Keratinocyte (primary cell): ENCODE data around the gene PCMTD2. TPM values are rescaled to one million over a fixed set of nuclear protein-coding genes. Genes with fewer than 3 reads are reported as not detected.

Experiments
- DNase-seq: peaks from one replicate; pipeline ENCODE4 v3.0.0-alpha.2; 2011; ENCODE audit warnings: low read depth, missing footprints, low spot score
- FAIRE-seq: peaks from 2 replicates; lab custom pipeline; 2011; peaks lifted over from hg19 to GRCh38; lab: Jason Lieb, UNC
- H2AFZ ChIP-seq: 2 replicates; pipeline ENCODE4 v1.6.0; 2012; ENCODE audit warnings: low read length, control low read depth, inconsistent platforms; ENCODE audit not compliant: control insufficient read depth
- H3K27ac ChIP-seq: 2 replicates; pipeline ENCODE4 v1.5.1; 2011; ENCODE audit warnings: low read length; ENCODE audit not compliant: control insufficient read depth, insufficient read depth
- H3K27me3 ChIP-seq: 3 replicates; pipeline ENCODE4 v1.6.0; 2011; ENCODE audit warnings: low read length; ENCODE audit not compliant: control insufficient read depth, insufficient read depth; ENCODE audit errors: extremely low read depth
- H3K36me3 ChIP-seq, 2 experiments: 2 replicates in 1 of 2; 3 replicates in 1 of 2; pipeline ENCODE4 v1.5.1; 2011; ENCODE audit warnings: low read length in 2 of 2, mild to moderate bottlenecking in 1 of 2; ENCODE audit not compliant: control insufficient read depth in 2 of 2, insufficient read depth in 2 of 2; ENCODE audit errors: extremely low read depth in 1 of 2
- H3K4me1 ChIP-seq: 3 replicates; pipeline ENCODE4 v1.5.1; 2011; ENCODE audit warnings: low read length; ENCODE audit not compliant: control insufficient read depth, insufficient read depth; ENCODE audit errors: extremely low read depth
- H3K4me2 ChIP-seq: 3 replicates; pipeline ENCODE4 v1.6.0; 2011; ENCODE audit warnings: low read depth, low read length; ENCODE audit not compliant: control insufficient read depth, insufficient read depth; ENCODE audit errors: extremely low read depth
- H3K4me3 ChIP-seq, 3 experiments: fragments of 200-600 bp in 1 of 3; sonication (generic) in 1 of 3; 2 replicates in 2 of 3; 3 replicates in 1 of 3; pipeline ENCODE4 v1.5.1; 2011 to 2016; ENCODE audit warnings: low read length in 3 of 3, mild to moderate bottlenecking in 3 of 3, control low read depth in 2 of 3, inconsistent platforms in 1 of 3, low read depth in 1 of 3, mixed read lengths in 1 of 3, mixed run types in 1 of 3, moderate library complexity in 1 of 3; ENCODE audit not compliant: control insufficient read depth in 2 of 3, insufficient read depth in 2 of 3; ENCODE audit errors: extremely low read depth in 1 of 3
- H3K79me2 ChIP-seq: 2 replicates; pipeline ENCODE4 v1.6.0; 2012; ENCODE audit warnings: low read length; ENCODE audit not compliant: control insufficient read depth, insufficient read depth
- H3K9ac ChIP-seq: 3 replicates; pipeline ENCODE4 v1.6.0; 2011; ENCODE audit warnings: low read length; ENCODE audit not compliant: control insufficient read depth, insufficient read depth; ENCODE audit errors: extremely low read depth
- H3K9me1 ChIP-seq: 3 replicates; pipeline ENCODE4 v1.6.0; 2011; ENCODE audit warnings: low read length; ENCODE audit not compliant: control insufficient read depth, insufficient read depth; ENCODE audit errors: extremely low read depth
- H3K9me3 ChIP-seq: 2 replicates; pipeline ENCODE4 v1.5.1; 2012; ENCODE audit warnings: low read depth, low read length; ENCODE audit not compliant: control insufficient read depth
- H4K20me1 ChIP-seq: 3 replicates; pipeline ENCODE4 v1.6.0; 2011; ENCODE audit warnings: low read length; ENCODE audit not compliant: control insufficient read depth, insufficient read depth; ENCODE audit errors: extremely low read depth
- EZH2 ChIP-seq: IDR thresholded peaks from one replicate; pipeline ENCODE4 v1.6.1; 2012; ENCODE audit warnings: inconsistent platforms, mild to moderate bottlenecking, low read length, moderate library complexity
- dilution Hi-C: fragments of 300-500 bp; cut with MboI; formaldehyde crosslinking; loops from one replicate; pipeline ENCODE4 v1.7.0; 2020; ENCODE audit warnings: low sequenced_read_pairs; ENCODE audit not compliant: extremely low pct_ligation_motif_present
- polyA plus RNA-seq, 5 experiments: library from polyadenylated mRNA; depleted of rRNA in 3 of 5; stranded (reverse) in 3 of 5; stranded (forward) in 1 of 5; unstranded in 1 of 5; fragments of >200 nt; gene quantifications; 1 replicate in 1 of 5; 2 replicates in 3 of 5; 3 replicates in 1 of 5; pipeline versions ENCODE4 v1.2.1 to v1.2.3, GENCODE V29; 2011 to 2012; ENCODE audit warnings: missing spikeins in 2 of 5, low read depth in 1 of 5, low replicate concordance in 1 of 5
- TF ChIP-seq, protein P1 (sequence below), 3 experiments: IDR thresholded peaks in 1 of 3; conservative IDR thresholded peaks in 1 of 3; optimal IDR thresholded peaks in 1 of 3; 2 replicates in 2 of 3; 3 replicates in 1 of 3; pipeline versions ENCODE3 to v1.5.1; 2011; ENCODE audit warnings: low read length in 3 of 3, mild to moderate bottlenecking in 3 of 3, moderate library complexity in 2 of 3, control low read depth in 1 of 3, inconsistent platforms in 1 of 3; ENCODE audit not compliant: insufficient read depth in 2 of 3; ENCODE audit errors: extremely low read depth in 1 of 3

The PCMTD2 gene
- polyA plus RNA-seq, 1 donor (not counting 4 experiments of a cell fraction or from before 2014, with no cell fraction given): 25.8 TPM

GRCh38 chr20:64230461-64231145, 24.9 kb upstream of the PCMTD2 start:
- dilution Hi-C loops: no loop called here
- Histone ChIP-seq H3K79me2 (no peaks in the 10 kb centered on the region), H3K36me3 (no peaks in the 10 kb centered on the region), H3K4me3 (no peak overlapping the region), H4K20me1 (no peaks in the 10 kb centered on the region), H3K4me2 (no peak overlapping the region), H2AFZ (no peak overlapping the region), H3K9ac (no peak overlapping the region), H3K27me3 (peaks cover 20% of the 10 kb centered on the region), H3K9me1 (no peaks in the 10 kb centered on the region), H3K9me3 (no peaks in the 10 kb centered on the region), H3K27ac (no peak overlapping the region), H3K4me1 (peaks cover 6% of the 10 kb centered on the region)
- FAIRE-seq (no peak), DNase-seq (no peak)
- TF ChIP-seq, protein P1, sequence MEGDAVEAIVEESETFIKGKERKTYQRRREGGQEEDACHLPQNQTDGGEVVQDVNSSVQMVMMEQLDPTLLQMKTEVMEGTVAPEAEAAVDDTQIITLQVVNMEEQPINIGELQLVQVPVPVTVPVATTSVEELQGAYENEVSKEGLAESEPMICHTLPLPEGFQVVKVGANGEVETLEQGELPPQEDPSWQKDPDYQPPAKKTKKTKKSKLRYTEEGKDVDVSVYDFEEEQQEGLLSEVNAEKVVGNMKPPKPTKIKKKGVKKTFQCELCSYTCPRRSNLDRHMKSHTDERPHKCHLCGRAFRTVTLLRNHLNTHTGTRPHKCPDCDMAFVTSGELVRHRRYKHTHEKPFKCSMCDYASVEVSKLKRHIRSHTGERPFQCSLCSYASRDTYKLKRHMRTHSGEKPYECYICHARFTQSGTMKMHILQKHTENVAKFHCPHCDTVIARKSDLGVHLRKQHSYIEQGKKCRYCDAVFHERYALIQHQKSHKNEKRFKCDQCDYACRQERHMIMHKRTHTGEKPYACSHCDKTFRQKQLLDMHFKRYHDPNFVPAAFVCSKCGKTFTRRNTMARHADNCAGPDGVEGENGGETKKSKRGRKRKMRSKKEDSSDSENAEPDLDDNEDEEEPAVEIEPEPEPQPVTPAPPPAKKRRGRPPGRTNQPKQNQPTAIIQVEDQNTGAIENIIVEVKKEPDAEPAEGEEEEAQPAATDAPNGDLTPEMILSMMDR (optimal IDR thresholded peaks at IDR 0.05 in 1 of 3, IDR thresholded peaks at IDR 0.05 in 1 of 3, conservative IDR thresholded peaks at IDR 0.05 in 1 of 3; ENCODE audit: extremely low read depth in 1 of 3, insufficient read depth in 2 of 3, low read length in 3 of 3): no peak
- TF ChIP-seq EZH2: no peak

DNA sequence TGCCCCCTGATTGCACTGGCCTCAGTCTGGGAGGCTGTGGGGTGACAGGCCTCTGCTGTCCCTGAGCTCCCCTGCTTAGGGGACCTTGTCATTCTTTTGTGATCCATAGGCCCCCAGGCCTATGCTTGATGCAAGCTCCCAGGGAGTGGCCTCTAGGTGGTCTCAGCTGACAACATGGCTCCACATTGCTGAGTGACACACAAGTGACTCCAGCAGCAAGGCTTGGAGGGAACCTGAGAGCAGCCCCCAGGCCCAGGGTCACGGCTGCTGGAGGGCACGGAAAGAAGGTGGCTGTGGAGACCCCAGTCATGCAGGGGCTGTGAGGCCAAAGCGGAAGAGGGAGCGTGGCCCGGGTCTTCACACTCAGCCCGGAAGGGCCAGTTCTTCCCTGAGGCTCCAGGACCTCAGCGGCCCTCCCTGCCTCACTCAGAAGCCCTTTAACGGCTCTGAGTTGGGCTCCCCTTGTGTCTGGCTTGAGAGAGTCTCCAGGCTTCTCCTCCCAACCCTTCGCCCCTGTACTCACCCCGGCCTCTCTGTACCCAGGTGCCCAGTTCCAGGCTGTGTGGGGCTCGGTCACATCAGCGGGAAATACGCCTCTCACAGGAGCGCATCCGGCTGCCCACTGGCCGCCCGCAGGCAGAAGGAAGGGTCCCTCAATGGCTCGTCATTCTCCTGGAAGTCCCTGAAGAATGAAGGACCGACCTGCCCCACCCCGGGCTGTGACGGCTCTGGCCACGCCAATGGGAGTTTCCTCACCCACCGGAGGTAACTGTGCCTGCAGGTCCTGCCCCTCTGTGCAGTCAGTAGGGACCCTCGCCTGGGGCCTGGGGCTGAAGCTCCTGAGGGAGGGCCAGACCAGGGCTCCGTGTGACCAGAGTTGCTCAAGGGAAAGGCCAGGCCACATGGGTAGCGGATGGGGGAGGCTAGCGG, 23.7 kb upstream of the PCMTD2 start:
- H3K9ac ChIP-seq: no peak overlapping the region
- dilution Hi-C loops: no loop called here
- H3K9me1 ChIP-seq: no peaks in the 10 kb centered on the region

More for the DNA sequence above, 23.7 kb upstream of the PCMTD2 start:
- FAIRE-seq: no peak
- no peak for TF ChIP-seq EZH2
- TF ChIP-seq, protein P1 (optimal IDR thresholded peaks at IDR 0.05 in 1 of 3, IDR thresholded peaks at IDR 0.05 in 1 of 3, conservative IDR thresholded peaks at IDR 0.05 in 1 of 3; ENCODE audit: extremely low read depth in 1 of 3, insufficient read depth in 2 of 3, low read length in 3 of 3): no peak
- Histone ChIP-seq H3K4me3 (no peak overlapping the region), H3K27ac (no peak overlapping the region), H3K79me2 (no peaks in the 10 kb centered on the region), H3K9me3 (no peaks in the 10 kb centered on the region), H3K27me3 (peaks cover 16% of the 10 kb centered on the region), H3K4me2 (no peak overlapping the region), H3K36me3 (no peaks in the 10 kb centered on the region), H3K4me1 (peaks cover 6% of the 10 kb centered on the region), H4K20me1 (no peaks in the 10 kb centered on the region), H2AFZ (no peak overlapping the region)
- no peak for DNase-seq
